Epithelial cell of proximal tubule (primary cell): ENCODE results near the gene TMC3. TPM values are rescaled to one million over a fixed set of nuclear protein-coding genes. Genes with fewer than 3 reads are reported as not detected.

ENCODE experiments used
- DNase-seq: peaks from one replicate; pipeline ENCODE4 v3.0.0-alpha.2; 2011; ENCODE audit warnings: low read depth
- H3K4me3 ChIP-seq: 2 replicates; pipeline ENCODE4 v1.5.1; 2011; ENCODE audit warnings: low read depth, mild to moderate bottlenecking, low read length
- CTCF ChIP-seq: conservative IDR thresholded peaks from 2 replicates; pipeline ENCODE4 v1.5.1; 2012; ENCODE audit warnings: low read depth, mild to moderate bottlenecking, low read length
- total RNA-seq: library from RNA; depleted of rRNA; stranded (reverse); fragments of >200 nt; gene quantifications from 2 replicates; pipeline ENCODE4 v1.2.3, GENCODE V29; 2015

Gene TMC3
- total RNA-seq, 1 donor from 2014 or later: not detected

- no peak for DNase-seq
- no peak overlapping the region for H3K4me3 ChIP-seq
- TF ChIP-seq CTCF: no peak
Observed at GRCh38 chr15:81317642-81318017, 56.4 kb downstream of the TMC3 start.

- H3K4me3 ChIP-seq: no peak overlapping the region
- no peak for TF ChIP-seq CTCF
- no peak for DNase-seq
Observed at GRCh38 chr15:81316267-81316666, 57.7 kb downstream of the TMC3 start.

GRCh38 chr15:81315452-81316175, 58.4 kb downstream of the TMC3 start:
- no peak overlapping the region for H3K4me3 ChIP-seq
- TF ChIP-seq CTCF: no peak
- no peak for DNase-seq

- no peak for DNase-seq
- no peak for TF ChIP-seq CTCF
Observed at GRCh38 chr15:81314378-81314777, 59.6 kb downstream of the TMC3 start.

GRCh38 chr15:81313686-81314085, 60.3 kb downstream of the TMC3 start:
- no peak for TF ChIP-seq CTCF
- no peak overlapping the region for H3K4me3 ChIP-seq
- DNase-seq: no peak

More at GRCh38 chr15:81314378-81314777, 59.6 kb downstream of the TMC3 start:
- H3K4me3 ChIP-seq: no peak overlapping the region

GRCh38 chr15:81312790-81313543, 61.0 kb downstream of the TMC3 start:
- H3K4me3 ChIP-seq: no peak overlapping the region
- peak; percentile 94 for DNase-seq
- TF ChIP-seq CTCF: no peak
